GM18951 (cell line): ENCODE data around the gene EXOC6.

Source experiments
- POLR2A ChIP-seq: IDR thresholded peaks from 4 replicates; pipeline ENCODE4 v1.6.1; 2011; ENCODE audit warnings: mild to moderate bottlenecking; ENCODE audit not compliant: insufficient read length, insufficient read depth; ENCODE audit errors: extremely low read depth
- in situ Hi-C: fragments of 300-500 bp; cut with MboI; formaldehyde crosslinking; loops from one replicate; pipeline ENCODE4 v1.12.0; 2022; ENCODE audit warnings: low sequenced_read_pairs, mixed read lengths, inconsistent platforms; ENCODE audit not compliant: unreplicated experiment

EXOC6 gene

GRCh38 chr10:92826061-92826460 is 22.3 kb upstream of the EXOC6 start:
- no peak for TF ChIP-seq POLR2A
- in situ Hi-C loops = no loop called here

- no peak for TF ChIP-seq POLR2A
- in situ Hi-C loops = no loop called here
Measured at GRCh38 chr10:92826504-92826903, 21.8 kb upstream of the EXOC6 start.

- no peak for TF ChIP-seq POLR2A
- in situ Hi-C loops = no loop called here
Measured at GRCh38 chr10:92829042-92829785, 19.1 kb upstream of the EXOC6 start.

- in situ Hi-C loops = no loop called here
Measured at GRCh38 chr10:92829786-92830377, 18.4 kb upstream of the EXOC6 start.

GRCh38 chr10:92830478-92831389 is 17.6 kb upstream of the EXOC6 start:
- in situ Hi-C loops = no loop called here

More at GRCh38 chr10:92829786-92830377, 18.4 kb upstream of the EXOC6 start:
- TF ChIP-seq POLR2A = no peak

GRCh38 chr10:92832121-92832520 is 16.2 kb upstream of the EXOC6 start:
- no peak for TF ChIP-seq POLR2A
- in situ Hi-C loops = no loop called here

More at GRCh38 chr10:92830478-92831389, 17.6 kb upstream of the EXOC6 start:
- no peak for TF ChIP-seq POLR2A

- no peak for TF ChIP-seq POLR2A
- in situ Hi-C loops = no loop called here
Measured at GRCh38 chr10:92832998-92833650, 15.2 kb upstream of the EXOC6 start.

GRCh38 chr10:92834331-92834730 is 14.0 kb upstream of the EXOC6 start:
- in situ Hi-C loops = no loop called here

GRCh38 chr10:92834986-92835385 is 13.3 kb upstream of the EXOC6 start:
- in situ Hi-C loops = no loop called here
- no peak for TF ChIP-seq POLR2A

More at GRCh38 chr10:92834331-92834730, 14.0 kb upstream of the EXOC6 start:
- no peak for TF ChIP-seq POLR2A

GRCh38 chr10:92837456-92837855 is 10.9 kb upstream of the EXOC6 start:
- in situ Hi-C loops = no loop called here
- TF ChIP-seq POLR2A = no peak

- TF ChIP-seq POLR2A = no peak
Measured at GRCh38 chr10:92839191-92840085, 8.9 kb upstream of the EXOC6 start.

GRCh38 chr10:92844746-92845145 is 3.6 kb upstream of the EXOC6 start:
- in situ Hi-C loops = no loop called here
- TF ChIP-seq POLR2A = no peak

More at GRCh38 chr10:92839191-92840085, 8.9 kb upstream of the EXOC6 start:
- in situ Hi-C loops = no loop called here

GRCh38 chr10:92845921-92846320 is 2.4 kb upstream of the EXOC6 start:
- TF ChIP-seq POLR2A = no peak
- in situ Hi-C loops = no loop called here
